GM18526 (cell line): ENCODE measurements around the gene PRR5.

Source experiments
- POLR2A ChIP-seq: IDR thresholded peaks from 3 replicates; pipeline ENCODE4 v1.6.1; 2011; ENCODE audit not compliant: insufficient read length; ENCODE audit errors: extremely low read depth

The PRR5 gene

DNA sequence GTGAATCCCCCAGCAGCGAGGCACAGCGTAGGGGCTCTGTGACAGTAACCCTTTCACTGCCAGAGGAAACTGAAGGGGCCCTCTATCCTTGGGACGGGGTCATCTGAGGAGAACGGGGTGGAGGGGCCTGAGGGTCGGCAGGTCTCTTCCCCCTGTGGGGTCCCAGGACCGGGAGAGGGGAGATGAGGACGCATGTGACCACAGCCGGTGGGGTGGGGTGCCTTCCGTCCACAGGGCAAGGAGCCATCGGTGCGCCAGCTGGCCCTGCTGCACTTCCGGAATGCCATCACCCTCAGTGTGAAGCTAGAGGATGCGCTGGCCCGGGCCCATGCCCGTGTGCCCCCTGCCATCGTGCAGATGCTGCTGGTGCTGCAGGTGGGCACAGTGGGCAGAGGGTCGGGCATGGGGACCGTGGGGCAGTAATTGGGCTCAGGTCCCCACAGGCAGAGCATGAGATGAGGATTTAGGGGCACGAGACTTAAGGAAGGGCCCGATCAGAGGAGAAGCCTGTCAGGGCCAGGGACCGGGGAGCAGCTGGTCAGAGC is 30.1 kb downstream of the PRR5 start:
- TF ChIP-seq POLR2A, result no peak

GRCh38 chr22:44732661-44733060 is 30.7 kb downstream of the PRR5 start:
- no peak for TF ChIP-seq POLR2A

DNA sequence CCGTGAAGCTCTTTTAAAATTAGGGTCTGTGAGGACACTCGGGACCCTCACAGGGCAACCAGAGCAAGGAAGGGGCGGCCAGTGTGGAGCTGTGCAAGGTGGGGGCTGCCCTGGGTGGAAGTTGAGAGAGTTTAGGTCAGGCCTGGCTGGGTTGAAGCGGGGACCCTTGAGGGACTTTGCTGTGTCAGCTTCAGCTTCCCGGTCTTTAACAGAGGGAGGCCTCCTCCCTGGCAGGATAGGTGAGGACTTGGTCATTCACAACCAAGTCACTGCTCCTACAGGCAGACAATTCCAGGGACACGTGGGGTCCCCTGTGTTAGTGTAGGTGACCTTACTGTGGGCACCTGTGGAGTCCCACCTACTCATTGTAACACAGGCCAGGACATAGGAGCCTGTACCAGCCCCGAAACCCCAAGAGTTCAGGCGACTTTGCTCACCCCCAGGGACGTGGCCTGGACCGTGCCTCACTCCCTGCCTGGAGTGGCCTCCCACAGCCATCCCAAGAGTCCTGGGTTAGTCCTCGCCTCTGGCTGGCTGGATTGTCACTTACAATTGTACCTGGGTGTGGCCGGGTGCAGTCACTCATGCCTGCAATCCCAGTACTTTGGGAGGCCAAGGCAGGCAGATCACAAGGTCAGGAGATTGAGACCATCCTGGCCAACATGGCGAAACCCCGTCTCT is 31.6 kb downstream of the PRR5 start:
- no peak for TF ChIP-seq POLR2A

GRCh38 chr22:44734278-44734677 is 32.3 kb downstream of the PRR5 start:
- no peak for TF ChIP-seq POLR2A

GRCh38 chr22:44734801-44735517 is 33.0 kb downstream of the PRR5 start:
- TF ChIP-seq POLR2A, result no peak

GRCh38 chr22:44735518-44736428 is 33.8 kb downstream of the PRR5 start:
- TF ChIP-seq POLR2A, result no peak

DNA sequence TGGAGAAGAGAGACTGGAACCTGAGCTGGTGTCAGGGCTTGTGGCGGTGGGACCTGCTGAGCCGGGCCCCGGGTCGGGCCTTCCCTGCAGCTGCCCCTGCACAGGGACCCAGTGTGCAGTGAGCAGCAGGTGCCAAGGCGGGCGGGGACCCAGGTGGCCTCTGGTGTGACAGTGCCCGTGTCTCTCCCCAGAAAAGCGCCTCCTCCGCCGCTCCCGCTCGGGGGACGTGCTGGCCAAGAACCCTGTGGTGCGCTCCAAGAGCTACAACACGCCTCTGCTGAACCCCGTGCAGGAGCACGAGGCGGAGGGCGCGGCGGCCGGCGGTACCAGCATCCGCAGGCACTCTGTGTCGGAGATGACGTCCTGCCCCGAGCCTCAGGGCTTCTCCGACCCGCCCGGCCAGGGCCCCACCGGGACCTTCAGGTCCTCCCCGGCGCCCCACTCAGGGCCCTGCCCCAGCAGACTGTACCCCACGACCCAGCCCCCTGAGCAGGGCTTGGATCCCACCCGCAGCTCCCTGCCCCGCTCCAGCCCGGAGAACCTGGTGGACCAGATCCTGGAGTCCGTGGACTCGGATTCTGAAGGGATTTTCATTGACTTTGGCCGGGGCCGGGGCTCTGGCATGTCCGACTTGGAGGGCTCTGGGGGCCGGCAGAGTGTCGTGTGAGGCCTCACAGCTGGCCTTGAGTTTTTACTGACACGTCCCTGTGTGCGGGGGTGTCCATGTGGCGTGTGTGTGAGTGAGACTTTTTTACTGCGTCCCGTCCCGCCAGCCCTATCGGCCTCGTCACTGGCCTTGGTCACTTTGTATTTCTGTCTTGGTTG is 34.8 kb downstream of the PRR5 start:
- TF ChIP-seq POLR2A, result no peak

- no peak for TF ChIP-seq POLR2A
Observed at GRCh38 chr22:44737406-44738346, 35.7 kb downstream of the PRR5 start.

DNA sequence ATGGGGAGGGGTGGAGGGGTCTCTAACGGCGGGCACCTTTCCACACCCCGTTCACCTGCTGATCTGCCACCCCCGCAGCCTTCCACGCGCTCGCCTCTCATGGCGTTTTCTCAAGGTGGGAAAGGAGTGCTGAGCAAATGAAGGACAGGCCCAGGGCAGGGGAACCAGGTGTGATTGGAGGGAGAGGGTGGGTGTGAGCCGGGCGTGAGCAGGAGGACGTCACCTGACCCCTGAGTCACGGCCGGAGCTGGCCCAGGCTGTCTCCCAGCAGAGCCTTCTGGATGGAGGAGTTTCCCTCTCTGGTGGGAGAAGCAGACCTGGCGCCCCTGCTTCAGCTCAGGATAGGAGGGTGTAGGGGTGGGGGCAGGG is 36.3 kb downstream of the PRR5 start:
- TF ChIP-seq POLR2A, result no peak

DNA sequence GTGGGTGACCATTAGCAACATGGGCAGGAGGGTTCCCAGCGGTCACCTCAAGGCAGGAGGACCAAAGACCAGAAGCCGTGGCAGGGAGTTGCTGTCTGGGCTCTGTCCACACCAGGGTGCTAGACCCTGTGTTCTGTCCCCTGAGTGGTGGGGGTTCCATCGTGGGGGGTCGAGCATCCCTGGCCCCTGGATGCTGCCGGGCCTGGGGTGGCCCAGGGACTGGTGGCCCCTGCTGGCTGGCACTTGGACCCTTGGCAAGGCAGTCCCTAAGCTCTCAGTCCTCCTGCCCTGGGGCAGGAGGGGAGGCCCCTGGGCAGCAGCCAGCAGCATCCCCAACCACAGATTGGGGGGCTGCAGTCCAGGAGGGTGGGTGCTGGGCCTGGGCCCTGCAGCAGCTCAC is 37.0 kb downstream of the PRR5 start:
- no peak for TF ChIP-seq POLR2A

GRCh38 chr22:44740307-44740706 is 38.3 kb downstream of the PRR5 start:
- no peak for TF ChIP-seq POLR2A

GRCh38 chr22:44741929-44742328 is 39.9 kb downstream of the PRR5 start:
- TF ChIP-seq POLR2A, result no peak

- no peak for TF ChIP-seq POLR2A
Observed at GRCh38 chr22:44743247-44743646, 41.2 kb downstream of the PRR5 start.

DNA sequence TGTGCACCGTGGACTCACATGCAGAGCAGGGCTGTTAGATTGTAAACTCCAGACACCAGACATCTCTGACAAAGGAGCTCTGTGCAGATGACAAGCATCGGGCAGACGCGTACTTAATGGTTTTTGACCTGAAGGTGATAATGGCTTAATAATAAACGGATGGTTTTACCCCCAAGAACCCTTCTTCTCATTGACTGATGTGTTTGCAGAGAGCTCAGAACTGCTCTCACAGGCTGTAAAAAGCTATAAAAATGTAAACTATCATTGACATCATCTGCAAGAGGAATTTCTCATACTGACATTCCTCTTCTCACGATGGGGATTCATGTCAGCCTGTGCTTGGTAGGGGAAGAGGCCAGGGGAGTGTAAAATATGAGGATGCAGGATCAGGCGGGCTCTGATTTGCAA is 41.8 kb downstream of the PRR5 start:
- TF ChIP-seq POLR2A, result no peak
